Measurements from ENCODE around the gene HDAC3.
"Not testable (repeated sequence)": the region's sequence is repeated elsewhere in the genome, so short reads cannot be mapped to it uniquely, and the experiment has no call there.

Gene HDAC3

GRCh38 chr5:141633871-141634561, 2.6 kb downstream of the HDAC3 start:
- DNase-seq: no peak

- DNase-seq: no peak
These were observed 4.0 kb downstream of the HDAC3 start for GRCh38 chr5:141632650-141633049.

GRCh38 chr5:141630570-141631140, 6.0 kb downstream of the HDAC3 start:
- DNase-seq: no peak

- DNase-seq: no peak
These were observed 8.4 kb downstream of the HDAC3 start for GRCh38 chr5:141628175-141628788.

GRCh38 chr5:141623611-141624010, 13.0 kb downstream of the HDAC3 start:
- no peak for DNase-seq

GRCh38 chr5:141623186-141623585, 13.5 kb downstream of the HDAC3 start:
- DNase-seq: no peak

- DNase-seq: peak; percentile 42
These were observed 17.7 kb downstream of the HDAC3 start, which contains the start of gene DIAPH1 for GRCh38 chr5:141618804-141619554. DIAPH1 (minus strand) TSS chr5:141619000; CDS start chr5:141618914, 86 bp downstream.

GRCh38 chr5:141618030-141618803, 18.4 kb downstream of the HDAC3 start:
- no peak for DNase-seq

GRCh38 chr5:141617682-141618029, 19.0 kb downstream of the HDAC3 start:
- DNase-seq: no peak

- no peak for DNase-seq
These were observed 19.5 kb downstream of the HDAC3 start for GRCh38 chr5:141617128-141617527.

- DNase-seq: no peak
These were observed 20.5 kb downstream of the HDAC3 start for GRCh38 chr5:141615991-141616720.

- no peak for DNase-seq
These were observed 23.3 kb downstream of the HDAC3 start for GRCh38 chr5:141613344-141613743.

GRCh38 chr5:141611289-141611688, 25.4 kb downstream of the HDAC3 start:
- no peak for DNase-seq

- DNase-seq: not testable (repeated sequence)
These were observed 26.7 kb downstream of the HDAC3 start for GRCh38 chr5:141609921-141610320.

GRCh38 chr5:141609044-141609443, 27.6 kb downstream of the HDAC3 start:
- DNase-seq: no peak

GRCh38 chr5:141608557-141608956, 28.1 kb downstream of the HDAC3 start:
- DNase-seq: no peak

- no peak for DNase-seq
These were observed 28.6 kb downstream of the HDAC3 start for GRCh38 chr5:141608046-141608445.

- peak; percentile 40 for DNase-seq
These were observed 30.9 kb downstream of the HDAC3 start for GRCh38 chr5:141605523-141606277.

GRCh38 chr5:141603923-141604717, 32.5 kb downstream of the HDAC3 start:
- DNase-seq: no peak

GRCh38 chr5:141602606-141603005, 34.0 kb downstream of the HDAC3 start:
- no peak for DNase-seq

Data from KG1 (cell line).